Mononuclear cell (primary cell): ENCODE data around the gene HPD. TPM values are rescaled to one million over a fixed set of nuclear protein-coding genes. Genes with fewer than 3 reads are reported as not detected.
A peak's percentile ranks its signal among the peaks of the same experiment; 100 is the strongest.
"Not testable (repeated sequence)": the region's sequence is repeated elsewhere in the genome, so short reads cannot be mapped to it uniquely, and the experiment has no call there.

Experiments used
- H3K27me3 ChIP-seq: 2 replicates; pipeline ENCODE4 v1.6.0; 2011; ENCODE audit warnings: low read length, control low read depth; ENCODE audit not compliant: insufficient read depth
- H3K4me1 ChIP-seq: 2 replicates; pipeline ENCODE4 v1.5.1; 2011; ENCODE audit warnings: mild to moderate bottlenecking, low read length, control low read depth; ENCODE audit not compliant: insufficient read depth
- H3K4me3 ChIP-seq: 2 replicates; pipeline ENCODE4 v1.5.1; 2011; ENCODE audit warnings: mild to moderate bottlenecking, low read length, moderate library complexity
- H3K9me3 ChIP-seq: 2 replicates; pipeline ENCODE4 v1.5.1; 2011; ENCODE audit warnings: low read depth, mild to moderate bottlenecking, control low read depth, low read length
- total RNA-seq: library from RNA; depleted of rRNA; stranded (reverse); fragments of >200 nt; gene quantifications from one replicate; pipeline ENCODE4 v1.2.3, GENCODE V29; 2012

The HPD gene
- total RNA-seq, 1 donor = not detected

- Histone ChIP-seq H3K4me3 (peak overlapping the region; percentile 70), H3K9me3 (no peaks in the 10 kb centered on the region), H3K27me3 (no peaks in the 10 kb centered on the region), H3K4me1 (peaks cover 91% of the 10 kb centered on the region)
Observed at GRCh38 chr12:121793838-121794533, 64.7 kb downstream of the HPD start.

- H3K27me3 ChIP-seq = no peaks in the 10 kb centered on the region
- peak within 1 kb of the TSS; percentile 70 for H3K4me3 ChIP-seq
- H3K4me1 ChIP-seq = peaks cover 91% of the 10 kb centered on the region
Observed at GRCh38 chr12:121793440-121793837, 65.2 kb downstream of the HPD start, which contains the start of gene RHOF. Gene RHOF, minus strand, starts transcription at chr12:121793688. Its CDS starts 55 bp downstream, at chr12:121793633.

GRCh38 chr12:121792607-121793439 is 65.8 kb downstream of the HPD start:
- Histone ChIP-seq H3K4me1 (peaks cover 91% of the 10 kb centered on the region), H3K4me3 (peak overlapping the region; percentile 70), H3K9me3 (no peaks in the 10 kb centered on the region), H3K27me3 (no peaks in the 10 kb centered on the region)

More at GRCh38 chr12:121793440-121793837, 65.2 kb downstream of the HPD start, which contains the start of gene RHOF:
- no peaks in the 10 kb centered on the region for H3K9me3 ChIP-seq

GRCh38 chr12:121791671-121792551 is 66.7 kb downstream of the HPD start:
- Histone ChIP-seq H3K4me3 (peak overlapping the region; percentile 70), H3K4me1 (peaks cover 90% of the 10 kb centered on the region), H3K27me3 (no peaks in the 10 kb centered on the region), H3K9me3 (no peaks in the 10 kb centered on the region)

GRCh38 chr12:121790785-121791184 is 67.9 kb downstream of the HPD start:
- not testable (repeated sequence) for H3K9me3 ChIP-seq, H3K27me3 ChIP-seq, H3K4me3 ChIP-seq
- H3K4me1 ChIP-seq = peaks cover 95% of the 10 kb centered on the region

- Histone ChIP-seq H3K27me3 (no peaks in the 10 kb centered on the region), H3K4me3 (peak overlapping the region; percentile 15), H3K9me3 (no peaks in the 10 kb centered on the region), H3K4me1 (peaks cover 94% of the 10 kb centered on the region)
Observed at GRCh38 chr12:121789800-121790728, 68.6 kb downstream of the HPD start.

Other genes starting within 250 kb of the HPD start
- gene ORAI1, start 232.3 kb downstream of the HPD start, total RNA-seq = 31.3 TPM
- gene MORN3, start 189.2 kb downstream of the HPD start, total RNA-seq = 3.6 TPM
- gene TMEM120B, start 146.1 kb downstream of the HPD start, total RNA-seq = 2.1 TPM
- 110 TPM for gene RHOF, start 65.2 kb downstream of the HPD start, total RNA-seq
- 28.4 TPM for gene SETD1B, start 54.9 kb downstream of the HPD start, total RNA-seq
- gene PSMD9, start 29.9 kb upstream of the HPD start, total RNA-seq = 25.0 TPM
- gene CFAP251, start 59.7 kb upstream of the HPD start, total RNA-seq = 0.21 TPM
- 6.2 TPM for gene BCL7A, start 163.0 kb upstream of the HPD start, total RNA-seq
- 27.1 TPM for gene MLXIP, start 219.9 kb upstream of the HPD start, total RNA-seq